Amniotic stem cell (primary cell): ENCODE results near the gene ARHGEF11.

Experiments
- DNase-seq: peaks from one replicate; lab custom pipeline; 2025; lab: John Stamatoyannopoulos, UW

ARHGEF11 gene

DNA sequence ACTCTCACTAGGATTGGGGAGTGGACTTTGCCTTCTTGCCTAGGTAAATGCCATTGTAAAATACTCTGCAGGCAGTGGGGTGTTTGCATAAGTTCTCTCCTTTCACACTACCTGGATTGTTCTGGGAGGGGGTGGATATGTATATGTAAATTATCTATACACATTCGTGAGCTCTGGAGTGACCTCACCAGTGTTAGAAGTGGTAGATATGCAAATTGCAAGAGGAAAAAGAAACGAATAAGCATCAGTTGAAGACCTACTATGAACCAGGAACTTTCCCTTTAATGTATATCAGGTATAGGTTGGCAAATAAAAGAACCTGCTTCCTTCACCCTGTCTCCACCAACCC lies 1.5 kb upstream of the ARHGEF11 start:
- no peak for DNase-seq

DNA sequence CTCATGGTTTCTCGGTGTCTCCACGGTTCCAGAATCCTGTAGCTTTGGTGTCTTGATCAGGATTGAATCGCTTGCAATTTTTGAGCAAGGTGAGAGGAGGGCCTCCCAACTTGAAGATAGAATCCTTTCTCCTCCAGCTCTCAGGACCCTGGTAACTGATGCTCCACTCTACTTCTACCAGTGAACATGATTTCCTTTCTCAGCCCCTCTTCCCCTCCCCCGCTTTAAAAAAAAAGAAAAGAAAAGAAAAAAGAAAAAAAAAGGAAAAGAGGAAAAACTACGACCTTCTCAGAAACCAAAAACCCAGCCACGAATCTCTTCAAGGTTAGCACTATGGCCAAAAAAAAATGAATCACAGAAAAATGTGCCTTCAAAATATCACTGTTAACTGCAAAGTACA lies 1.2 kb downstream of the ARHGEF11 start:
- DNase-seq = no peak

GRCh38 chr1:157043685-157044084 lies 1.9 kb downstream of the ARHGEF11 start:
- DNase-seq = no peak

GRCh38 chr1:157042846-157043245 lies 2.7 kb downstream of the ARHGEF11 start:
- no peak for DNase-seq

DNA sequence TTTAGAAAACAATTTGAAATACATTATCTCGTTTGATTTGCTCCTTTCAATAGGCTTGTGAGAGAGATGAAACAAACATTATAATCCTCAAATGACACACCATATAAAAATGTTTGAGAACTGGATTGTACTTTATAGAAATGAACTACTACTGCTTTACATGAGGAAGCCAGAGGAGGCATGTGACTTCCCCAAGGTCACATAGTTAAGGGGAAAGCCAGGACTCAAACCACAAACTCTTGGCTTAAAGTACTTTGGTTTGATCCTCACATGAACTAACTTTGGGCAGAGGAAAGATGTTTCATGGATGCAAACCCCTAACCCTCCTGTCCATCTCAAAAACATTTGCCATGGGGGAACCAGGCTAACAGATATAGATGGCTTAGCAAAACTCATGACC lies 4.7 kb downstream of the ARHGEF11 start:
- DNase-seq = no peak

GRCh38 chr1:157035121-157035520 lies 10.4 kb downstream of the ARHGEF11 start:
- DNase-seq = no peak

DNA sequence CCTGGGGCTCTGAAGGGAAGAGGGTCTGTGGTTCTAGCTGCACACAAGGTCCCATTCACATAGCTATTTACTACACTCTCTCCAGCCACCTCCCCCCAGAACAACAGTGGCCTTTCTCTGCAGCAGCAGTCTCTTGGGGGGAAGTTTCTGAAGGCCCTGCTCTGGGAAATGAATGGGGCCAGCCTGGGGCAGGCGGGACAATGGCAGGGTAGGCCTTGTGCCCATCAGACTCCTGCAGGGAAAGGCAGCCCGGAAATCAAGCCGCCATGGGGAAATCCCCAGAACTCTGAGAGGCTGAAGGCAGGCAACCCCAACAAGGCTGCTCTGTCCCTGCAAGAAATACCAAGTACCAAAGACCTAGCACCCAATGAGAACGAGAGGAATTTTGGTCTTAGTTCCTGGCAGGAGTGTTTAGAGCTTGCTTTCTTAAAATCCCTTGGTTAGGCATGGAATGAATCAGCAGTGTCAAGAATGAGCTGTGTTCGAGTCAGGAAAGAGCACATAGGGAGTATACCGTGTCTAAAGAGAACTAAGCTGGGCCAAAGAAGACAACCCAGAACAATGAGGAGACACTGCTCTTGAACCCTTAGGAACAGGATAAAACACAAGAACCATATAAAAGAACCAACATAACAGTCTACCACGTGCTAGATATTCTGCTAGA lies 11.3 kb downstream of the ARHGEF11 start:
- DNase-seq = no peak

GRCh38 chr1:157033357-157033876 lies 12.1 kb downstream of the ARHGEF11 start:
- DNase-seq = no peak

- no peak for DNase-seq
Measured at GRCh38 chr1:157032303-157032702, 13.2 kb downstream of the ARHGEF11 start.

DNA sequence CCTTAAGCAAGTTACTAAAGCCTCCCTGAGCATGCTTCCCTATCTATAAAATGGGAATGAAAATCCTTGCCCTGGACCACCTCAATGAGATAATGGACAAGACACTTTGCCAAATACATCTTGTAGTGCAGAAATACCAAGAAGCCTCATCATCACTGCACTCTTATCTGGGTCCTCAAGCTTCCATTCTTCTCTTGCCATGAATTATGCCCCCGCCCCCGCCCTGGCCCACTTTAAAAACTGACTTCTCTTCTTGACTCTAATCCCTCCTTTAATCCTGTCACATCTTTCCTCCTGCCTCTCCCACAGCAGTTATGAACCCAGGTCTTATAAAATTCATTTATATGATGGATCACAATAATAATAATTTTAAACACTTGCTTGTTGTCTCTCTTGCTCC lies 14.8 kb downstream of the ARHGEF11 start:
- no peak for DNase-seq

DNA sequence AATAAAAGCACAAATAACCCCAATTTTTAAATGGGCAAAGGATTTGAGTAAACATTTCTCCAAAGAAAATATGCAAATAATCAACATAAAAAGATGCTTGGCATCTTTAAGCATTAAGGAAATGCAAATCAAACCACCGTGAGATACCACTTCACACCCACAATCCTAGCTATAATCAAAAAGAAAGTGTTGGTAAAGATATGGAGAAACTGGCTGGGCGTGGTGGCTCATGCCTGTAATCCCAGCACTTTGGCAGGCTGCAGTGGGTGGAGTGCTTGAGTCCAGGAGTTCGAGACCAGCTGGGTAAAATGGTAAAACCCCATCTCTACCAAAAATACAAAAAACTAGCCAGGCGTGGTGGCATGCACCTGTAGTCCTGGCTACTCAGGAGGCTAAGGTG lies 16.9 kb downstream of the ARHGEF11 start:
- no peak for DNase-seq

GRCh38 chr1:157025856-157026255 lies 19.7 kb downstream of the ARHGEF11 start:
- DNase-seq = no peak

DNA sequence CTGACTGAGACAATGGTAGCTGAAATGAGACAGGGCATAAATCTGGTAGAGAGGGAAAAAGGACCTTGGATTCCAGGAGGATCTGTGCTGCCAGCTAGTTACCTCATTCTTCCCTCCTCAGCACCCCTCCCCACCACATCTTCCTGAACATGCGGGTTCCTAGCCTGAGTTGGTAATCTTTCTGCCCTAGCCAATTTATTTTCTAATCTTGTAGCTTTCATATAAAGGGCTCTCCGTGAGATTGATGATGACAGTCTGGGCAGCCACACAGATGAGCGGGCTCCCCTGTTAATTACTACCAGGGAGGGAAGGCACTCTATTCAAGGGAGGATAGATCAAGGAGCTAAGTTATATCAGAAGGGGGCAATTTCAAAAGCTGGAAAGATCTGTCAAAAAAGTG lies 20.2 kb downstream of the ARHGEF11 start:
- no peak for DNase-seq

DNA sequence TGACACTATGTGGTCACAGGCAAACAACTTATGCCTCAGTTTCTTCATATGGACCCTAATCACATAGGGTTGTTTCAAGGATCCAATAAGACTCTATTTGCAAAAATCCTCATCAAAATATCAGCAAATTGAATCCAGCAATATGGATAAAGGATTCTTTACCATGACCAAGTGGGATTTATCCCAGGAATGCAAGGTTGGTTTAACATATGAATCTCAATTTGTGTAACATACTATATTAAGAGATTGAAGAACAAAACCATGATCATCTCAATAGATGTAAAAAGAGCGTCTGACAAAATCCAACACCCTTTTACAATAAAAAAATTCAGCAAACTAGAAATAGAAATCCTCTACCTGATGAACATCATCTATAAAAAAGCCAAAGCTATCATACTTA lies 23.9 kb downstream of the ARHGEF11 start:
- DNase-seq = no peak

- no peak for DNase-seq
Measured at GRCh38 chr1:157019457-157019856, 26.1 kb downstream of the ARHGEF11 start.

- no peak for DNase-seq
Measured at GRCh38 chr1:157011845-157012244, 33.7 kb downstream of the ARHGEF11 start.

- no peak for DNase-seq
Measured at GRCh38 chr1:157008502-157008901, 37.0 kb downstream of the ARHGEF11 start.

- DNase-seq = no peak
Measured at GRCh38 chr1:157007306-157007705, 38.2 kb downstream of the ARHGEF11 start.

DNA sequence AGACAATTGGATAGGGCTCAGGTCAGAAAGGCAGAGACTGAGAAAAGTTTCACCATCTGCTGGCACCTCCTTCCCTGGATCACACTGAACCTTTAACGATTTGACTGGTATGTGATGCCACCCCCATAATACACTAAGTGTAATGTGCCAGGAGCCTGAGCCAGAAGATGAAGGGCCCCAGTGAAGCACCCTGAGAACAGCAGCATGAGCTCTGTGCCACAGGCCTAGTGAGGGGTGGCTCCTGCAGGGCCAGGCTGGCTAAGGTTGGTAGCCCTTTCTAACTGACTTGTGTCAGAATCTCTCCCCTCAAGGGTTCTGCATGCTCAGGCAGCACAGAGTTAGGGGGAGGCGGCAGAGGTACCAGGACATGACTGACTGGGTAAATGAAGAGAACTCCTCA lies 38.9 kb downstream of the ARHGEF11 start:
- no peak for DNase-seq

DNA sequence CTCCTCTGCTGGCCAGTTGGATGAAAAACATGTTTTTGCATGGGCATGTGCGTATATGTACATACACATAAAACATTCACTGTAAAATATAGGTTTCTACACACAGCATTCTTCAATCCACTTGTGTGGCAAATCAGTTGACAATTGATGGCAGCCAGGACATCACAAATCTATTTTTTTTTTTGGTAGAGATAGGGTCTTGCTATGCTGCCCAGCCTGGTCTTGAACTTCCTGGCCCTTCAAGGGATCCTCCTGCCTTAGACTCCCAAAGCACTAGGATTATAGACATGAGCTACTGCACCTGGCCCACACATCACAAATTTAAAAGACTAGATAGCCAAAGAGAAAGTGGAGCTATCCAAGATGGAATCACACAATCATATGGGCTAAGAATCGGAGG lies 39.6 kb downstream of the ARHGEF11 start:
- no peak for DNase-seq

DNA sequence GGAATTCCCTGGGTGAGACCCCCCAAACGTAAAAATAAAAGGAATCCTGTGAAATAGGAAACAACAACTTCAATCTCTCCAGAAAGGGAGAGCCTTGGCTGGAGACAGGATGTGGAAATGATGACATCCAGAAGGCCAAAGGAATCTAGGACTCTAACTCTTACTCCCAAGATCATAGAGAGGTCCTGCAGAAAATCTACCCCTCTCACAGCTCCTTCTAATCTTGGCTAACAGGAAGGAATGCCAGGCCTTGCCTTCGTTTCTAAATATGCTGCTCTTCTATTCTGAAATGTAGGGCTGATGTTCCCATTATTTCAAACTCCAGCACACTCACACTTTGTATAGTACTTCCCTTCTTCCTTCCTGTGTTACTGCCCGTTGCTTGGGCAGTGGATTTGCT lies 40.7 kb downstream of the ARHGEF11 start:
- DNase-seq = no peak

GRCh38 chr1:157004327-157004726 lies 41.2 kb downstream of the ARHGEF11 start:
- no peak for DNase-seq

- DNase-seq = no peak
Measured at GRCh38 chr1:157001304-157001703, 44.2 kb downstream of the ARHGEF11 start.

DNA sequence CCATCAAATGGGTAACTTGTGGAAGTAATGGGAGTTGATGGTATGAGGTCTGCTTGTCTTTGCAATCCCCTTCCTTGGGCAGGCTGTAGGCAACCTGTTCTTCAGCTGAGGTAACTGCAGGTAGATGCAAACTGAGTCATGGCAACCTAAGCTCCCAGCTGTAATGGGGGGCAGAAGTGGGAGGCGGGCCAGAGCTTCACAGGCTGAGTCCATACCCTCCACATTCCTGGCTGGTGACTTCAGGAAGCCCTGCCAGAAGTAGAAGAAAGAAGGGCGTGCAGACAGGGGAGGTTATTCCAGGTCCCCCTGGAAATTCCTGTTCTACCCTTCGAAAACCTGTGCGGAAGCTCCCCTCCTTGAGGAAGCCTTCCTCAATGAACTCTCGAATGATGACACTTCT lies 44.9 kb downstream of the ARHGEF11 start:
- DNase-seq = no peak
